ENCODE results near the gene CHMP6. TPM values are rescaled to one million over a fixed set of nuclear protein-coding genes. Genes with fewer than 3 reads are reported as not detected.

The CHMP6 gene
- total RNA-seq, 2 donors from 2014 or later = 12.9 to 17.5 TPM

DNA sequence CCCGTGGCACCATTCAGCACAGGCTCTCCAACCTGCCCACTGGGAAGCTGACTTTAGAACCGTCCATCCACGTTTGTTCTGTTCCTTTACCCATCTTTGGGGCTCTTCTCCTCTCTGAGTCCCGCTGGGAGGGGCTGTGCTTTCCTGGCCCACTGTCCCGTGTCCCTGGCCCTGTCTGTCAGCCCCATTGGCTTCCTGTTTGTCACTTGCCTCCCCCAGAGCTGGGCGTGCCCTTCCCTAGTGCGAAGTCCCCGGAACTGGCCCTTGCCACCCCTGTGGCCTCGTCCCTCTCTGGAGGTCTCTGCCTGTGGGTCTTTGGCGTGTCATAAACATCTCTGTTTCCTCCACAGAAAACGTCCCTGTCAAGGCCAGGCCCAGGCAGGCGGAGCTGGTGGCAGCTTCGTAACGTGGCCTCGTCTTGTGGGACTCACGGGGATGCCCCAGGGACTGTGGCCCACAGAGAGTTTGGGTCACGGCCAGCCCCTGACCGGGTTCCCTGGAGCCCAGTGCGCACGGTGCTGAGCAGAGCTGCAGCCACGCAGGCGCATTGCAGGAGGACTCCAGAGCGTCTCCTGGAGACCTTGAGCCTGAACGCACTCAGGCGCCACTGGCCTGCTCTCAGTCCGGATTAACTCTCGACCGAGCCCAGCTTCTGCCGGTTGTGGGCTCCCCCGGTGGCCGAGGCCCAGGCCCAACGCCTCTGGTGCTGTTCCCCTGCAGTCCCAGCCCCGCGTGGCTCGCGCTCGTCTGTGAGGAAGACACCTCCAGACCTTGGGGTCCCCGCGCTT lies 7.3 kb downstream of the CHMP6 start:
- Histone ChIP-seq H3K36me3 (peaks cover 48% of the 10 kb centered on the region), H3K9me3 (no peaks in the 10 kb centered on the region), H3K27me3 (peaks cover 6 to 7% of the 10 kb centered on the region in 2 donors), H3K4me3 (no peak overlapping the region), H3K4me1 (peaks cover 0 to 33% of the 10 kb centered on the region in 2 donors), H3K27ac (no peak overlapping the region)
- no peak for DNase-seq (ENCODE audit: low spot score)
- TF ChIP-seq, protein P1, sequence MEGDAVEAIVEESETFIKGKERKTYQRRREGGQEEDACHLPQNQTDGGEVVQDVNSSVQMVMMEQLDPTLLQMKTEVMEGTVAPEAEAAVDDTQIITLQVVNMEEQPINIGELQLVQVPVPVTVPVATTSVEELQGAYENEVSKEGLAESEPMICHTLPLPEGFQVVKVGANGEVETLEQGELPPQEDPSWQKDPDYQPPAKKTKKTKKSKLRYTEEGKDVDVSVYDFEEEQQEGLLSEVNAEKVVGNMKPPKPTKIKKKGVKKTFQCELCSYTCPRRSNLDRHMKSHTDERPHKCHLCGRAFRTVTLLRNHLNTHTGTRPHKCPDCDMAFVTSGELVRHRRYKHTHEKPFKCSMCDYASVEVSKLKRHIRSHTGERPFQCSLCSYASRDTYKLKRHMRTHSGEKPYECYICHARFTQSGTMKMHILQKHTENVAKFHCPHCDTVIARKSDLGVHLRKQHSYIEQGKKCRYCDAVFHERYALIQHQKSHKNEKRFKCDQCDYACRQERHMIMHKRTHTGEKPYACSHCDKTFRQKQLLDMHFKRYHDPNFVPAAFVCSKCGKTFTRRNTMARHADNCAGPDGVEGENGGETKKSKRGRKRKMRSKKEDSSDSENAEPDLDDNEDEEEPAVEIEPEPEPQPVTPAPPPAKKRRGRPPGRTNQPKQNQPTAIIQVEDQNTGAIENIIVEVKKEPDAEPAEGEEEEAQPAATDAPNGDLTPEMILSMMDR (IDR thresholded peaks at IDR 0.05) = no peak

DNA sequence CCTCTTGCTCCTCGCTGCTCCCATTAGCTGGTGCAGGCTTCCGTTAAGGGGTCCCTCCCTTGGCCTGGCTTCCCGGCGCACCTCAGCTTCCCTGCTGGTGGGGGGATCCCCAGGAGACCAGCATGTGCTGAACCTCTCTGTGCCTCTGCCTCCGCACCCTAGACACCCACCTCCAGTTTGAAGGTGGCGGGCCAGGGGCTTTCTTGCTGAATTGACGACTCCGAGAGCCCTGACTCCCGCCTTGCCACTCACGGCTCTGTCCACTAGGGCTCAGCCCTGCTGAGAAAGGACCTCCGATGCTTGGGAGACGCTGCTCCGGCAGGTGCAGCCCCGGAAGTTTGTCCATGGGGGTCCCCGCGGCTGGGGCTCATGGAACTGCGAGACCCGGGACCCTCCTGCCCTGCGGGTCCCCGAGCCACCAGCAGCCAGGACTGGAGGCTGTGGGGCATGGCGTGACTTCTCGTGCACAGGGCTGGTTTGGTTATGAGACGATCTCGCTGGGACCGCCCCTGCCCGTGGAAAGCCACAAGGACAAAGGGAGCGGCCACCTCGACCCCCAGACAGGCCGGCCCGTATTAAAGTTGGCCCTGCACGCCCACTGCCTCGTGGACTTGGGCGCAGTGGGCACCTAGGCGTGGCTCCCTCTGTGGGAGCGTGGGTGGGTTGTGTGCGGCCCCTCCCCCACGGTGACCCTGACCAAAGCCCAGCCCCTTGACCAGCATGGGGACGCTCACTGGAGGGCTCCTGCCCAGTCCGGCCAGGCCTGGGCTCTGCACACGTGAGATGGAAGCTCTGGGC lies 8.1 kb downstream of the CHMP6 start:
- peaks cover 0 to 38% of the 10 kb centered on the region in 2 donors for H3K4me1 ChIP-seq
- DNase-seq (ENCODE audit: low spot score) = no peak
- peaks cover 48% of the 10 kb centered on the region for H3K36me3 ChIP-seq
- no peaks in the 10 kb centered on the region for H3K9me3 ChIP-seq
- peaks cover 6 to 15% of the 10 kb centered on the region in 2 donors for H3K27me3 ChIP-seq
- H3K4me3 ChIP-seq = no peak overlapping the region
- TF ChIP-seq, protein P1 (IDR thresholded peaks at IDR 0.05) = no peak
- H3K27ac ChIP-seq = no peak overlapping the region

DNA sequence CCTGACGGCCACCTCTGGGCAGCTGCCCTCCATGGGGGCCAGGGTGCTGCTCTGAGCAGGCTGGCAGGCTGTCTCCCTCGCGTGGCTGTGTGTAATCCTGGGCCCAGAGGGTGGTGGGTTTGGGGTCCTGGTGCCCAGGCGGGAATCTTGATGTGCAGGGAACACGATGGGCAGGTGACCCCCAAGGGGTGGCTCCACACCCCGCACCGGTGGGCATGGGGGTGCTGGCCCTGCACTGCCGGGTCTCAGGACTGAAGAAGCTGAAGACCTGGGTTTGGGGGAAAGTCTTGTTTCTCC lies 8.6 kb downstream of the CHMP6 start:
- H3K27ac ChIP-seq = no peak overlapping the region
- TF ChIP-seq, protein P1 (IDR thresholded peaks at IDR 0.05) = no peak
- H3K9me3 ChIP-seq = no peaks in the 10 kb centered on the region
- no peak overlapping the region for H3K4me3 ChIP-seq
- H3K4me1 ChIP-seq = peaks cover 0 to 38% of the 10 kb centered on the region in 2 donors
- H3K36me3 ChIP-seq = peaks cover 44% of the 10 kb centered on the region
- H3K27me3 ChIP-seq = peaks cover 6 to 17% of the 10 kb centered on the region in 2 donors
- DNase-seq (ENCODE audit: low spot score) = no peak

DNA sequence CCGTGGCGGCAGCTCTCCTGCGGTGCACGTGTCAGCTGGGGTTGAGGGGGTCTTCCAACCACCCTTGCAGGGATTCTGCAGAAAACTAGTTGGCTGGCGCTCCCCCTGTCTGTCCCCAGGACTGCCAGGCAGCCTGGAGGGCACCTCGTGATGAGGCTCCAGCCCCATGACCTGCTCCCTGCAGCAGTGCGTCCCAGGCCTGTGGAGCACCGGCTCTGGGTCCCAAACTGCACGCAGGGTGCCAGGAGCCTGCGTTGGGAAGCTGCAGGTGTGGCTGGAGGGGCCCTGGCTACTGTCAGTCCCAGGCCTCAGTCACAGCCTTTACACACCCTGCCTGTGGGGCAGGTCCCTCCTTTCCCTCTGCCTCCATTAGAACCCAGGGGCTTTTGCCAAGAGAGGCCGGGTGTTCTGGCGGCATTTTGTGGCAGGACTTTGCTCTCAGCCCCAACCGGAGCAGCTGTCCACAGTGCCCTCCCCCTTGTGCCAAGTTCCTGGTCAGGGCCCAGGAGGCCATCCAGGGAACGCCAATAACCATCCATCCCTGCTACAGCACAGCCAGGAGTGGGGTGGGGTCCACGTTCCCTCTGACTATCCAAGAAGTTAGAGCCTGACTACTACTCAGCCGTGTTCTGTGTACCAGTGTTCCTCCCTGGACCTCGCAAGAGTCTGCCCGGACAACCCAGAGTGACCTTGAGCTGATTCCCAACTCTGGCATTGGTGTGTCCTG lies 9.2 kb downstream of the CHMP6 start:
- Histone ChIP-seq H3K4me1 (peaks cover 0 to 38% of the 10 kb centered on the region in 2 donors), H3K9me3 (no peaks in the 10 kb centered on the region), H3K36me3 (peaks cover 39% of the 10 kb centered on the region), H3K27me3 (peaks cover 6 to 17% of the 10 kb centered on the region in 2 donors), H3K4me3 (no peak overlapping the region), H3K27ac (no peak overlapping the region)
- TF ChIP-seq, protein P1 (IDR thresholded peaks at IDR 0.05) = no peak
- no peak for DNase-seq (ENCODE audit: low spot score)

DNA sequence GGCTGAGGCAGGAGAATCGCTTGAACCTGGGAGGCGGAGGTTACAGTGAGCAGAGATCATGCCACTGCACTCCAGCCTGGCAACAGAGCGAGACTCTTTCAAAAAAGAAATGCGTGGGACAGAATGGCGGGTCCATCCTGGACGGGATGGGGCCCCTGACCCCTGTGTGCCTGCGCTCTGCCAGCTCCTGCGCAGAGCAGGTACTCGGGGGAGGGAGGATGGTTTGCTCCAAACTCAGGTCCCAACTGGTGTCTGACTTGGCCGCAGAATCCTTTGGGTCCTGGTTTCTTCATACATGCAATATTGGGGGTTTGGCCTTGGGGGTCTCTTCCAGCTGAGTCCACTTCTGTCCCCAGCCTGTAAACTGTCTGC lies 10.4 kb downstream of the CHMP6 start:
- Histone ChIP-seq H3K27ac (no peak overlapping the region), H3K36me3 (peaks cover 27% of the 10 kb centered on the region), H3K27me3 (peaks cover 6 to 17% of the 10 kb centered on the region in 2 donors), H3K4me1 (peaks cover 0 to 38% of the 10 kb centered on the region in 2 donors), H3K9me3 (no peaks in the 10 kb centered on the region), H3K4me3 (no peak overlapping the region)
- no peak for DNase-seq (ENCODE audit: low spot score)
- TF ChIP-seq, protein P1 (IDR thresholded peaks at IDR 0.05) = no peak

All from right atrium auricular region (tissue), 2 donors.